ENCODE measurements around the gene CLEC1A. TPM values are rescaled to one million over a fixed set of nuclear protein-coding genes. Genes with fewer than 3 reads are reported as not detected.
"Not testable (repeated sequence)": the region's sequence is repeated elsewhere in the genome, so short reads cannot be mapped to it uniquely, and the experiment has no call there.

The CLEC1A gene
- total and polyA plus RNA-seq, 2 donors from 2014 or later: 5.3 to 6.3 TPM

- no peak overlapping the region for H3K4me3 ChIP-seq (ENCODE audit: low read length in 3 of 3)
- H3K9ac ChIP-seq (ENCODE audit: low read length in 3 of 3): no peak overlapping the region
- TF ChIP-seq, protein P1, sequence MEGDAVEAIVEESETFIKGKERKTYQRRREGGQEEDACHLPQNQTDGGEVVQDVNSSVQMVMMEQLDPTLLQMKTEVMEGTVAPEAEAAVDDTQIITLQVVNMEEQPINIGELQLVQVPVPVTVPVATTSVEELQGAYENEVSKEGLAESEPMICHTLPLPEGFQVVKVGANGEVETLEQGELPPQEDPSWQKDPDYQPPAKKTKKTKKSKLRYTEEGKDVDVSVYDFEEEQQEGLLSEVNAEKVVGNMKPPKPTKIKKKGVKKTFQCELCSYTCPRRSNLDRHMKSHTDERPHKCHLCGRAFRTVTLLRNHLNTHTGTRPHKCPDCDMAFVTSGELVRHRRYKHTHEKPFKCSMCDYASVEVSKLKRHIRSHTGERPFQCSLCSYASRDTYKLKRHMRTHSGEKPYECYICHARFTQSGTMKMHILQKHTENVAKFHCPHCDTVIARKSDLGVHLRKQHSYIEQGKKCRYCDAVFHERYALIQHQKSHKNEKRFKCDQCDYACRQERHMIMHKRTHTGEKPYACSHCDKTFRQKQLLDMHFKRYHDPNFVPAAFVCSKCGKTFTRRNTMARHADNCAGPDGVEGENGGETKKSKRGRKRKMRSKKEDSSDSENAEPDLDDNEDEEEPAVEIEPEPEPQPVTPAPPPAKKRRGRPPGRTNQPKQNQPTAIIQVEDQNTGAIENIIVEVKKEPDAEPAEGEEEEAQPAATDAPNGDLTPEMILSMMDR (IDR thresholded peaks at IDR 0.05; ENCODE audit: borderline replicate concordance, extremely low read depth, insufficient read depth): no peak
- no peaks in the 10 kb centered on the region for H3K4me1 ChIP-seq (ENCODE audit: control insufficient read depth in 2 of 3, insufficient read depth in 2 of 3, low read depth in 1 of 3, low read length in 3 of 3)
- no peak overlapping the region for H3K27ac ChIP-seq (ENCODE audit: low read depth in 2 of 2, low read length in 2 of 2)
- FAIRE-seq (no peak), DNase-seq (no peak)
- no peaks in the 10 kb centered on the region for H3K27me3 ChIP-seq (ENCODE audit: control insufficient read depth, insufficient read depth, low read length)
- no peaks in the 10 kb centered on the region for H3K9me3 ChIP-seq (ENCODE audit: control insufficient read depth in 2 of 3, insufficient read depth in 1 of 3, low read length in 3 of 3)
- intact Hi-C loops (cut with DNase I): no loop called here
- H3K36me3 ChIP-seq (ENCODE audit: control insufficient read depth in 2 of 3, insufficient read depth in 3 of 3, low read length in 3 of 3): no peaks in the 10 kb centered on the region
Measured at GRCh38 chr12:10031321-10031720, 67.5 kb downstream of the CLEC1A start.

GRCh38 chr12:10030446-10030845 lies 68.3 kb downstream of the CLEC1A start, which contains the start of gene CLEC9A:
CLEC9A (plus strand) TSS chr12:10030682; CDS start chr12:10052688, 22,006 bp downstream.
- H3K4me1 ChIP-seq (ENCODE audit: control insufficient read depth in 2 of 3, insufficient read depth in 2 of 3, low read depth in 1 of 3, low read length in 3 of 3): no peaks in the 10 kb centered on the region
- TF ChIP-seq, protein P1 (IDR thresholded peaks at IDR 0.05; ENCODE audit: borderline replicate concordance, extremely low read depth, insufficient read depth): no peak
- H3K9me3 ChIP-seq (ENCODE audit: control insufficient read depth in 2 of 3, insufficient read depth in 1 of 3, low read length in 3 of 3): no peaks in the 10 kb centered on the region
- no peak within 1 kb of the TSS for H3K27ac ChIP-seq (ENCODE audit: low read depth in 2 of 2, low read length in 2 of 2)
- no peaks in the 10 kb centered on the region for H3K27me3 ChIP-seq (ENCODE audit: control insufficient read depth, insufficient read depth, low read length)
- no peak within 1 kb of the TSS for H3K9ac ChIP-seq (ENCODE audit: low read length in 3 of 3)
- FAIRE-seq (no peak), DNase-seq (no peak)
- H3K4me3 ChIP-seq (ENCODE audit: low read length in 3 of 3): no peak within 1 kb of the TSS
- H3K36me3 ChIP-seq (ENCODE audit: control insufficient read depth in 2 of 3, insufficient read depth in 3 of 3, low read length in 3 of 3): no peaks in the 10 kb centered on the region
- intact Hi-C loops (cut with DNase I): no loop called here

- H3K27me3 ChIP-seq (ENCODE audit: control insufficient read depth, insufficient read depth, low read length): no peaks in the 10 kb centered on the region
- H3K4me1 ChIP-seq (ENCODE audit: control insufficient read depth in 2 of 3, insufficient read depth in 2 of 3, low read depth in 1 of 3, low read length in 3 of 3): no peaks in the 10 kb centered on the region
- H3K36me3 ChIP-seq (ENCODE audit: control insufficient read depth in 2 of 3, insufficient read depth in 3 of 3, low read length in 3 of 3): no peaks in the 10 kb centered on the region
- intact Hi-C loops (cut with DNase I): no loop called here
- no peak overlapping the region for H3K4me3 ChIP-seq (ENCODE audit: low read length in 3 of 3)
- DNase-seq (no peak), FAIRE-seq (no peak)
- TF ChIP-seq, protein P1 (IDR thresholded peaks at IDR 0.05; ENCODE audit: borderline replicate concordance, extremely low read depth, insufficient read depth): no peak
- no peak overlapping the region for H3K9ac ChIP-seq (ENCODE audit: low read length in 3 of 3)
- no peak overlapping the region for H3K27ac ChIP-seq (ENCODE audit: low read depth in 2 of 2, low read length in 2 of 2)
- H3K9me3 ChIP-seq (ENCODE audit: control insufficient read depth in 2 of 3, insufficient read depth in 1 of 3, low read length in 3 of 3): no peaks in the 10 kb centered on the region
Measured at GRCh38 chr12:10027721-10028120, 71.1 kb downstream of the CLEC1A start.

DNA sequence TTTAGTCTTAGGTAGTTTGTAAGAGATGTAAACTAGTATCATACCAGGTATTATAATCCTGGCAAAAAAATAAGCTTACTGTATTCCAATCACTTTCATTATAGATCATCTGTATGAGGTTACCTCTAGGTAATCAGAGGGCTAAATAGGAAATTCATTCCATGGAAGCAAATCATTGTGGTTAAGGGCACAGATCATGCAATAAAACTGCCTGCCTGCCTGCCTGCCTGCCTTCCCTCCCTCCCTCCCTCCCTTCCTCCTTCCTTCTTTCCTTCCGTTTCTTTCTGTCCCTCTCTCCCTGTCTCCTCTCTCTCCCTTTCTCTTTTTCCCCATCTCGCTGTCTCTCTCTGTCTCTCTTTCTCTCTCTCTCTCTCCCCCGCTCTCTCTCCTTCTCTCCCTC lies 71.5 kb downstream of the CLEC1A start:
- H3K27me3 ChIP-seq (ENCODE audit: control insufficient read depth, insufficient read depth, low read length): no peaks in the 10 kb centered on the region
- TF ChIP-seq, protein P1 (IDR thresholded peaks at IDR 0.05; ENCODE audit: borderline replicate concordance, extremely low read depth, insufficient read depth): no peak
- H3K27ac ChIP-seq (ENCODE audit: low read depth in 2 of 2, low read length in 2 of 2): no peak overlapping the region
- no peak overlapping the region for H3K9ac ChIP-seq (ENCODE audit: low read length in 3 of 3)
- no peak for DNase-seq
- no peak for FAIRE-seq
- H3K4me3 ChIP-seq (ENCODE audit: low read length in 3 of 3): no peak overlapping the region
- no peaks in the 10 kb centered on the region for H3K4me1 ChIP-seq (ENCODE audit: control insufficient read depth in 2 of 3, insufficient read depth in 2 of 3, low read depth in 1 of 3, low read length in 3 of 3)
- intact Hi-C loops (cut with DNase I): no loop called here
- no peaks in the 10 kb centered on the region for H3K36me3 ChIP-seq (ENCODE audit: control insufficient read depth in 2 of 3, insufficient read depth in 3 of 3, low read length in 3 of 3)
- H3K9me3 ChIP-seq (ENCODE audit: control insufficient read depth in 2 of 3, insufficient read depth in 1 of 3, low read length in 3 of 3): no peaks in the 10 kb centered on the region

GRCh38 chr12:10026666-10027065 lies 72.1 kb downstream of the CLEC1A start:
- DNase-seq; H3K27ac ChIP-seq (ENCODE audit: low read depth in 2 of 2, low read length in 2 of 2); H3K27me3 ChIP-seq (ENCODE audit: control insufficient read depth, insufficient read depth, low read length); intact Hi-C loops (cut with DNase I); H3K4me1 ChIP-seq (ENCODE audit: control insufficient read depth in 2 of 3, insufficient read depth in 2 of 3, low read depth in 1 of 3, low read length in 3 of 3); H3K36me3 ChIP-seq (ENCODE audit: control insufficient read depth in 2 of 3, insufficient read depth in 3 of 3, low read length in 3 of 3); H3K9ac ChIP-seq (ENCODE audit: low read length in 3 of 3); H3K4me3 ChIP-seq (ENCODE audit: low read length in 3 of 3); FAIRE-seq; H3K9me3 ChIP-seq (ENCODE audit: control insufficient read depth in 2 of 3, insufficient read depth in 1 of 3, low read length in 3 of 3): not testable (repeated sequence)

Measured in kidney (tissue), 14 donors.